Hepatic stellate cell (primary cell): ENCODE data around the gene CNOT8.

Source experiments
- DNase-seq: peaks from one replicate; pipeline ENCODE4 v3.0.0; 2011; ENCODE audit warnings: low spot score

The CNOT8 gene

GRCh38 chr5:154923441-154924430 lies 65.3 kb downstream of the CNOT8 start:
- DNase-seq = no peak
